Activated B cell treated with CpG ODN at 0.5 μM for 24 hours (primary cell): Measurements from ENCODE around the gene TMUB1. TPM values are rescaled to one million over a fixed set of nuclear protein-coding genes. Genes with fewer than 3 reads are reported as not detected.

ENCODE experiments used
- ATAC-seq: fragments of 200-7000 bp; cut with Tn5 transposase; one replicate; pipeline ENCODE4 v1.10.0; 2021; ENCODE audit warnings: low read depth, mild to moderate bottlenecking, moderate library complexity
- CTCF ChIA-PET: fragments of 350-600 bp; sonication (Branson Sonifier 250); formaldehyde crosslinking; loops from one replicate; lab custom pipeline; 2021; ENCODE audit warnings: antibody characterized with exemption; lab: Charles Lee
- POLR2A ChIA-PET: fragments of 350-600 bp; sonication (Branson Sonifier 250); formaldehyde crosslinking; loops from one replicate; lab custom pipeline; 2021; ENCODE audit warnings: antibody characterized with exemption; lab: Charles Lee
- DNase-seq: peaks from one replicate; pipeline ENCODE4 v3.0.0; 2022
- H3K27ac Mint-ChIP-seq: one replicate; pipeline ENCODE4 v1.8.0; 2020; ENCODE audit warnings: mixed read lengths
- H3K27me3 Mint-ChIP-seq: one replicate; pipeline ENCODE4 v1.8.0; 2021; ENCODE audit warnings: mixed read lengths
- H3K36me3 Mint-ChIP-seq: one replicate; pipeline ENCODE4 v1.8.0; 2021; ENCODE audit warnings: low read depth, mixed read lengths
- H3K4me1 Mint-ChIP-seq: one replicate; pipeline ENCODE4 v1.8.0; 2021; ENCODE audit warnings: mixed read lengths
- H3K4me3 Mint-ChIP-seq: one replicate; pipeline ENCODE4 v1.8.0; 2020; ENCODE audit warnings: mild to moderate bottlenecking, mixed read lengths
- H3K9me3 Mint-ChIP-seq: one replicate; pipeline ENCODE4 v1.8.0; 2020; ENCODE audit warnings: mixed read lengths
- intact Hi-C: fragments of 100-400 bp; cut with micrococcal nuclease; formaldehyde crosslinking; loops from one replicate; pipeline ENCODE4 v1.15.1; 2024
- total RNA-seq: library from RNA; stranded (reverse); gene quantifications from 2 replicates; pipeline ENCODE4 v1.2.3, GENCODE V29; 2022
- TF ChIP-seq, protein P1 (sequence below): fragments of 200-600 bp; IDR thresholded peaks from one replicate; pipeline ENCODE4 v1.8.0; 2022; ENCODE audit warnings: antibody characterized with exemption, mild to moderate bottlenecking

Gene TMUB1
- total RNA-seq, 1 donor from 2014 or later = 40.5 TPM

DNA sequence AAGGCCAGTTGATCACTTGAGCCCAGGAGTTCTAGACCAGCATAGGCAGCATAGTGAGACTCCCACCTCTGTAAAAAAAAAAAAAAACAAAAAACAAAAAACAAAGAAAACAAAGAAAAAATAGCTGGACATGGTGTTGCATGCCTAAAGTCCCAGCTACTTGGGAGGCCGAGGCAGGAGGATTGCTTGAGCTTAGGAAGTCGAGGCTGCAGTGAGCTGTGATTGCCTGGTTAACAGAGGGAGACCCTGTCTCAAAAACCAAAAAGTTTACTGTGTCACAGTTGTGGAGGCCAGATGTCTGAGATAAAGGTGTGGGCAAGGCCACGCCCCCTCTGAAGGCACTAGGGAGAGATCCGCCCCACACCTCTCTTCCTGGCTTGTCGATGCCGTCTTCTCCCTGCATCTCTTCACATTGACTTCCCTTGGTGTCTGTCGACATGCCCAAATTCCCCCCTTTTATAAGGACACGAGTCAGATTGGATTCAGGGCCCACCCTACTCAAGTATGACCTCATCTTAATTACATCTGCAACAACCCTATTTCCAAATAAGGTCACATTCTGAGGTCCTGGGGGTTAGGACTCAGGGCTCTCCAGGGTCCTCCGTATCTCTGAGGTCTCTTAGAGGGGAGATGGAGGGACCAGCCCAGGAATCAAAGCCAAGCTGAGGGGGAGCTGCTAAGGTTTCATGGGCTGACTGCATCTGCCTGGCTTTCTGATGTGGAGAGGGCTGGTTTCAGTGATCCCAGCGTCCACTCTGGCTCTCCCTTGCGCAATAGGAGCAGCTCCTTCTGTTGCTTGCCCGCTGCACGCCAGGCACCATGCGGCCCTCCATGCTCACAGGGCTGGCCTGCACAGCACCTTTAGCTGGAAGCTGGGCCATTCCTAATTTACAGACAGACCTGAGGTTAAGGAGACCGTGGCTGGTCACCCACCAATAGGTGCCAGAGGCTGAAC lies 26.1 kb upstream of the TMUB1 start:
- intact Hi-C loops = no loop called here

DNA sequence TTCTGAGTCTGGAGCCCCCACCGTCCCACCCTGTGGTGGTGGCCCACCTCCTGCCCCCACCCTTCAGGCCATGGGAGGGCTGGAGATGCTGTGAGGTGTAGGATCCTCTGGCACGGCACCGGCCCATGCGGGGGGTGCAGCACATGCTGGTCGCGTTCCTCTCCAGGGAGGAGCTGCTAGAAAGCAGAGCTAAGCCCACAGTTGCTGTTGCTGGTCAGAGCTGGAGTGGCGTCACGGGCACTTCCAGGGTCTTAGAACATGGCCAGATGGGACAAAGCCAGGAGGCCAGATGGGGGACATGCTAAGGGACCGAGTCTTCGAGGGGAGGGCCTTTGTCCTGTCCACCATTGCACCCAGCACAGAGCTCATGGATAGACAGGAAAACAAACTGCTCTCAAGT lies 24.6 kb upstream of the TMUB1 start:
- H3K9me3 Mint-ChIP-seq = no peaks in the 10 kb centered on the region
- DNase-seq (no peak), ATAC-seq (no peak)
- H3K4me3 Mint-ChIP-seq = no peak overlapping the region
- H3K27me3 Mint-ChIP-seq = peaks cover 10% of the 10 kb centered on the region
- H3K36me3 Mint-ChIP-seq = no peaks in the 10 kb centered on the region
- H3K27ac Mint-ChIP-seq = no peak overlapping the region
- ChIA-PET CTCF (interaction anchor here (1.0 to 6.7 kb wide), 4 partner anchors 16 to 209 kb away, joined by 3 to 43 read pairs (median 6); no protein-coding TSS in a partner anchor), POLR2A (interaction anchor here (0.6 kb wide), 1 partner anchor 23 kb away, joined by 7 read pairs; no protein-coding TSS in a partner anchor)
- H3K4me1 Mint-ChIP-seq = no peaks in the 10 kb centered on the region
- intact Hi-C loops = no loop called here
- TF ChIP-seq, protein P1, sequence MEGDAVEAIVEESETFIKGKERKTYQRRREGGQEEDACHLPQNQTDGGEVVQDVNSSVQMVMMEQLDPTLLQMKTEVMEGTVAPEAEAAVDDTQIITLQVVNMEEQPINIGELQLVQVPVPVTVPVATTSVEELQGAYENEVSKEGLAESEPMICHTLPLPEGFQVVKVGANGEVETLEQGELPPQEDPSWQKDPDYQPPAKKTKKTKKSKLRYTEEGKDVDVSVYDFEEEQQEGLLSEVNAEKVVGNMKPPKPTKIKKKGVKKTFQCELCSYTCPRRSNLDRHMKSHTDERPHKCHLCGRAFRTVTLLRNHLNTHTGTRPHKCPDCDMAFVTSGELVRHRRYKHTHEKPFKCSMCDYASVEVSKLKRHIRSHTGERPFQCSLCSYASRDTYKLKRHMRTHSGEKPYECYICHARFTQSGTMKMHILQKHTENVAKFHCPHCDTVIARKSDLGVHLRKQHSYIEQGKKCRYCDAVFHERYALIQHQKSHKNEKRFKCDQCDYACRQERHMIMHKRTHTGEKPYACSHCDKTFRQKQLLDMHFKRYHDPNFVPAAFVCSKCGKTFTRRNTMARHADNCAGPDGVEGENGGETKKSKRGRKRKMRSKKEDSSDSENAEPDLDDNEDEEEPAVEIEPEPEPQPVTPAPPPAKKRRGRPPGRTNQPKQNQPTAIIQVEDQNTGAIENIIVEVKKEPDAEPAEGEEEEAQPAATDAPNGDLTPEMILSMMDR = no peak

More for the DNA sequence above, 26.1 kb upstream of the TMUB1 start:
- H3K36me3 Mint-ChIP-seq = no peaks in the 10 kb centered on the region
- H3K9me3 Mint-ChIP-seq = no peaks in the 10 kb centered on the region
- H3K4me3 Mint-ChIP-seq = no peak overlapping the region
- H3K27me3 Mint-ChIP-seq = peaks cover 22% of the 10 kb centered on the region
- ATAC-seq (no peak), DNase-seq (no peak)
- CTCF ChIA-PET = interaction anchor here (0.6 to 6.7 kb wide), 5 partner anchors 16 to 210 kb away, joined by 3 to 43 read pairs (median 5); no protein-coding TSS in a partner anchor
- POLR2A ChIA-PET = interaction anchor here (0.7 kb wide), 1 partner anchor 96 kb away, joined by 3 read pairs; no protein-coding TSS in a partner anchor
- TF ChIP-seq, protein P1 = no peak
- no peak overlapping the region for H3K27ac Mint-ChIP-seq
- H3K4me1 Mint-ChIP-seq = no peaks in the 10 kb centered on the region

DNA sequence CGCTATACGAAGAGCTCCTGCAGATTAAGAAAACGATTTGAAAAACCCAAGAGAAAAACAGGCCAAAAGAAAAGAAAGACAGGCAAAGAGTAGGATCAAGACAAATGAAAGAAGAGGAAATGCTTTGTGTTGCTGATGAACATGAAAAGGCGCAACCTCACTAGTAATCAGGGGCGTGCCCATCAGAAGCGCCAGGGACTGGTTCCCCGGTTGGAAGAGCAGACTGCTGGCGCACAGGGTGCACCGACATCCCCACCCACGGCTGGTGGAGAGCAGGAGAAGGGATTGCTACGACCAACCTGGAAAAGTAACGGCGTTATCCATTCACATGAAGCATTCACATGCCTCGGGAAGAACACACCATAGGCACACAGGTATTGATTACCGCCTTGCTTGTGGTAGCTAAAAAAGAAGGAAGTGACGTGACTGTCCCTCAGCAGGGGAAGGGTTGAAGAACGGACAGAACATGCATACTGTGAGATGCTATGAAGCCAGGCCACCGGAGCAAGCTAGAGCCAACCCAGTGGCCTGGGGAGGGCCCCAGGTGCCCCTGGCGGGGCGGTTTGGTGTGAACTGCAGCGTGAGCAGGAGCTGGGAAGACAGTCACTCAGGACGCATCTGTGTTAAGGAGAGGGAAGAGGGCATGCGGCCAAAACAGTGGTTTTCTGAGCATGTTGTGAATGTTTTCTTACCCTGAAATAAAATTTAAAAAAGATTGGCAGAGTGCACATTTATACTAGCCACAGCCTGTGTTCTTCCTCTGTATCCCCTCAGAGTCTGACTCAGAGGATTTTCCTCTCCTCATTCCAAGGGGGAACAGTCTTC lies 21.3 kb upstream of the TMUB1 start:
- H3K27me3 Mint-ChIP-seq = peaks cover 2% of the 10 kb centered on the region
- H3K4me1 Mint-ChIP-seq = no peaks in the 10 kb centered on the region
- H3K4me3 Mint-ChIP-seq = no peak overlapping the region
- ChIA-PET CTCF (no interaction called here), POLR2A (interaction anchor here (0.9 kb wide), 1 partner anchor 16 kb away, joined by 3 read pairs; no protein-coding TSS in a partner anchor)
- TF ChIP-seq, protein P1 = no peak
- ATAC-seq = no peak
- H3K27ac Mint-ChIP-seq = no peak overlapping the region
- no peak for DNase-seq
- H3K36me3 Mint-ChIP-seq = no peaks in the 10 kb centered on the region
- no peaks in the 10 kb centered on the region for H3K9me3 Mint-ChIP-seq
- intact Hi-C loops = no loop called here

DNA sequence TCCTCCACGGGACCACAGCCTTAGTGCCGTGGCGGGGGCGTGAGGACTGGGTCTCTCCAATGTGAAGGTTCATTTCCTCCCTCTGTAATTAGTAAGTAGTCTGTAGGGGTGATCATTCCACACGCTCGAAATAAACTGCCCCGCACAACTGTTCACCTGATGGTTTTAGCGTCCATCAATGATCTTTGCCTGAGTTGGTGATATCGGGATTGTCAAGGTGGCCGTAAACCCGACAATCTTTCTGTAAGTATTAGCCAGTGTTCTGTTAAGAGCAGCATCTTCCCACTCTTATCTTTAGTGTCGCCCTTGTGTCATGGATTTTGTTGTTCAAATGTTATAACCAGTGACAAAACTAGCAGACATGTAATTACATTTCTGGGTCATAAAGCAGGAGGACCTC lies 20.7 kb upstream of the TMUB1 start:
- no peak overlapping the region for H3K27ac Mint-ChIP-seq
- ChIA-PET POLR2A (no interaction called here), CTCF (no interaction called here)
- H3K4me1 Mint-ChIP-seq = no peaks in the 10 kb centered on the region
- H3K27me3 Mint-ChIP-seq = peaks cover 2% of the 10 kb centered on the region
- ATAC-seq (no peak), DNase-seq (no peak)
- no peak overlapping the region for H3K4me3 Mint-ChIP-seq
- intact Hi-C loops = no loop called here
- TF ChIP-seq, protein P1 = no peak
- H3K9me3 Mint-ChIP-seq = no peaks in the 10 kb centered on the region
- H3K36me3 Mint-ChIP-seq = no peaks in the 10 kb centered on the region
